SK-N-SH (cell line): ENCODE data around the gene UBE2D2. TPM values are rescaled to one million over a fixed set of nuclear protein-coding genes. Genes with fewer than 3 reads are reported as not detected.

Source experiments
- CTCF ChIA-PET: fragments of 300-600, 350-600 bp; formaldehyde crosslinking; extraction: SDS; loops from one replicate; lab custom pipeline; 2021; lab: Yijun Ruan, JAX
- POLR2A ChIA-PET: fragments of 350-600 bp; sonication (Branson Sonifier 250); formaldehyde crosslinking; extraction: SDS; loops from one replicate; lab custom pipeline; 2020; ENCODE audit warnings: antibody characterized with exemption, inconsistent platforms; lab: Yijun Ruan, JAX
- DNase-seq: peaks from one replicate; pipeline ENCODE4 v3.0.0; 2012
- H2AFZ ChIP-seq: fragments of 200-600 bp; sonication (generic); 2 replicates; pipeline ENCODE4 v1.8.1; 2016; ENCODE audit warnings: antibody characterized with exemption, mild to moderate bottlenecking, low read depth
- H3F3A ChIP-seq: fragments of 200-600 bp; sonication (generic); replicated peaks from 2 replicates; pipeline ENCODE3; 2016; ENCODE audit warnings: antibody characterized with exemption, mild to moderate bottlenecking; ENCODE audit not compliant: insufficient read depth
- H3K27ac ChIP-seq, 2 experiments: fragments of 200-500 bp in 1 of 2; fragments of 200-600 bp in 1 of 2; sonication (Bioruptor generic) in 1 of 2; sonication (generic), shearing (Covaris generic) in 1 of 2; 2 replicates each; pipeline versions ENCODE4 v1.5.1 to v1.6.1; 2014 to 2016; ENCODE audit warnings: low read depth in 2 of 2, inconsistent platforms in 1 of 2, low read length in 1 of 2, mild to moderate bottlenecking in 1 of 2, mixed read lengths in 1 of 2
- H3K27me3 ChIP-seq: fragments of 200-600 bp; sonication (generic), shearing (Covaris generic); 2 replicates; pipeline ENCODE4 v1.6.1; 2016; ENCODE audit warnings: mixed run types; ENCODE audit not compliant: insufficient read depth
- H3K36me3 ChIP-seq, 2 experiments: fragments of 200-500 bp in 1 of 2; fragments of 200-600 bp in 1 of 2; sonication (Bioruptor generic) in 1 of 2; sonication (generic) in 1 of 2; replicated peaks in 1 of 2; 2 replicates each; pipeline versions ENCODE3 to v1.5.1; 2014 to 2016; ENCODE audit warnings: low read length in 1 of 2, mild to moderate bottlenecking in 1 of 2; ENCODE audit not compliant: insufficient read depth in 2 of 2, control insufficient read depth in 1 of 2
- H3K4me1 ChIP-seq, 2 experiments: fragments of 200-500 bp in 1 of 2; fragments of 200-600 bp in 1 of 2; sonication (Bioruptor generic) in 1 of 2; sonication (generic), shearing (Covaris generic) in 1 of 2; 2 replicates each; pipeline versions ENCODE4 v1.5.1 to v1.6.1; 2014 to 2016; ENCODE audit warnings: low read depth in 1 of 2, low read length in 1 of 2, mixed run types in 1 of 2; ENCODE audit not compliant: insufficient read depth in 2 of 2, control insufficient read depth in 1 of 2
- H3K4me2 ChIP-seq: fragments of 200-600 bp; sonication (generic), shearing (Covaris generic); 2 replicates; pipeline ENCODE4 v1.6.1; 2017; ENCODE audit warnings: mixed run types
- H3K4me3 ChIP-seq, 2 experiments: fragments of 200-500 bp in 1 of 2; fragments of 200-600 bp in 1 of 2; sonication (Bioruptor generic) in 1 of 2; sonication (generic), shearing (Covaris generic) in 1 of 2; 2 replicates each; pipeline versions ENCODE4 v1.5.1 to v1.8.1; 2014 to 2016; ENCODE audit warnings: low read depth in 2 of 2, inconsistent platforms in 1 of 2, low read length in 1 of 2, mild to moderate bottlenecking in 1 of 2, mixed read lengths in 1 of 2, moderate library complexity in 1 of 2
- H3K79me2 ChIP-seq: fragments of 200-600 bp; sonication (generic); 2 replicates; pipeline ENCODE4 v1.8.1; 2017; ENCODE audit warnings: mild to moderate bottlenecking; ENCODE audit not compliant: insufficient read depth
- H3K9ac ChIP-seq: fragments of 200-600 bp; sonication (generic); 2 replicates; pipeline ENCODE4 v1.6.1; 2017; ENCODE audit warnings: mixed run types
- H3K9me2 ChIP-seq: fragments of 200-600 bp; sonication (generic); 2 replicates; pipeline ENCODE4 v1.6.1; 2017; ENCODE audit warnings: mixed run types
- H3K9me3 ChIP-seq: fragments of 200-600 bp; sonication (generic); 2 replicates; pipeline ENCODE4 v1.6.1; 2017; ENCODE audit warnings: mixed run types, mild to moderate bottlenecking, moderate library complexity
- H4K20me1 ChIP-seq: fragments of 200-600 bp; sonication (generic); 2 replicates; pipeline ENCODE4 v1.6.1; 2017; ENCODE audit warnings: mild to moderate bottlenecking, mixed run types; ENCODE audit not compliant: insufficient read depth
- CHD2 ChIP-seq: fragments of 150-350 bp; IDR thresholded peaks from 2 replicates; pipeline ENCODE4 v1.6.1; 2018; ENCODE audit warnings: low read length; ENCODE audit not compliant: partially characterized antibody
- CTCF ChIP-seq: fragments of 200-600 bp; sonication (generic); IDR thresholded peaks from 2 replicates; pipeline ENCODE4 v1.6.1; 2017; ENCODE audit warnings: antibody characterized with exemption, mild to moderate bottlenecking, moderate library complexity
- ELF1 ChIP-seq: IDR thresholded peaks from 2 replicates; pipeline ENCODE4 v1.4.0; 2012
- EP300 ChIP-seq, 2 experiments: IDR thresholded peaks; 2 replicates each; pipeline versions ENCODE4 v1.4.0 to v1.6.1; 2012; ENCODE audit warnings: borderline replicate concordance in 1 of 2, low read depth in 1 of 2, low read length in 1 of 2
- EZH2phosphoT487 ChIP-seq: fragments of 200-600 bp; sonication (generic); IDR thresholded peaks from 2 replicates; pipeline ENCODE4 v1.6.1; 2017; ENCODE audit warnings: low read depth, mixed run types, mild to moderate bottlenecking, antibody characterized with exemption, moderate library complexity, borderline replicate concordance
- FOXJ3 ChIP-seq: sonication (generic); formaldehyde crosslinking; IDR thresholded peaks from 2 replicates; pipeline ENCODE4 v1.5.1; 2020; ENCODE audit warnings: mild to moderate bottlenecking, missing genetic modification reagents
- FOXM1 ChIP-seq: IDR thresholded peaks from 2 replicates; pipeline ENCODE4 v1.4.0; 2012; ENCODE audit warnings: low read depth, mild to moderate bottlenecking
- MAX ChIP-seq: IDR thresholded peaks from 2 replicates; pipeline ENCODE4 v1.4.0; 2012; ENCODE audit warnings: low read depth
- MEF2A ChIP-seq: IDR thresholded peaks from 2 replicates; pipeline ENCODE4 v1.4.0; 2012; ENCODE audit warnings: low read depth, borderline replicate concordance
- NFIC ChIP-seq: IDR thresholded peaks from 2 replicates; pipeline ENCODE4 v1.4.0; 2012; ENCODE audit warnings: borderline replicate concordance
- RCOR1 ChIP-seq: fragments of 150-350 bp; IDR thresholded peaks from 2 replicates; pipeline ENCODE4 v1.6.1; 2017; ENCODE audit warnings: antibody characterized with exemption, low read length
- REST ChIP-seq: IDR thresholded peaks from 2 replicates; pipeline ENCODE4 v1.6.1; 2012; ENCODE audit warnings: mild to moderate bottlenecking, low read depth, low read length, moderate library complexity
- RFX5 ChIP-seq: IDR thresholded peaks from 2 replicates; pipeline ENCODE4 v1.6.1; 2012; ENCODE audit warnings: mild to moderate bottlenecking, improper control_type of control experiment, low read length
- RXRA ChIP-seq: IDR thresholded peaks from 2 replicates; pipeline ENCODE4 v1.4.0; 2012; ENCODE audit warnings: low read depth, mild to moderate bottlenecking, borderline replicate concordance
- SIN3A ChIP-seq: IDR thresholded peaks from 2 replicates; pipeline ENCODE4 v1.6.1; 2012; ENCODE audit warnings: low read depth, mild to moderate bottlenecking, low read length, moderate library complexity, borderline replicate concordance
- SMC3 ChIP-seq: IDR thresholded peaks from 2 replicates; pipeline ENCODE4 v1.6.1; 2012; ENCODE audit warnings: low read depth, low read length, improper control_type of control experiment
- TAF1 ChIP-seq: IDR thresholded peaks from 2 replicates; pipeline ENCODE4 v1.6.1; 2012; ENCODE audit warnings: low read depth, mild to moderate bottlenecking, low read length, moderate library complexity, borderline replicate concordance
- TCF12 ChIP-seq: IDR thresholded peaks from 2 replicates; pipeline ENCODE4 v1.4.0; 2012
- TEAD4 ChIP-seq: IDR thresholded peaks from 2 replicates; pipeline ENCODE4 v1.4.0; 2012; ENCODE audit warnings: mild to moderate bottlenecking, borderline replicate concordance; ENCODE audit not compliant: insufficient read depth
- USF1 ChIP-seq: IDR thresholded peaks from 2 replicates; pipeline ENCODE4 v1.4.0; 2012; ENCODE audit warnings: low read depth, borderline replicate concordance
- USF2 ChIP-seq: fragments of 150-350 bp; IDR thresholded peaks from 2 replicates; pipeline ENCODE4 v1.6.1; 2017; ENCODE audit warnings: antibody characterized with exemption, low read length, low read depth, borderline replicate concordance
- YY1 ChIP-seq: IDR thresholded peaks from 2 replicates; pipeline ENCODE4 v1.4.0; 2012; ENCODE audit warnings: low read depth, mild to moderate bottlenecking
- WGBS: methylation state at CpG from one replicate; pipeline ENCODE4 v1.1.6; 2017; ENCODE audit warnings: low lambda C conversion rate; 5-methylcytosine and 5-hydroxymethylcytosine counted together
- polyA plus RNA-seq, 3 experiments: library from polyadenylated mRNA; depleted of rRNA; stranded (reverse); fragments of >200 nt; gene quantifications; 2 replicates each; pipeline ENCODE4 v1.2.3, GENCODE V29; 2012

Gene UBE2D2
- polyA plus RNA-seq, 1 of the 3 experiments (the other 2 are of a cell fraction) = 24.5 TPM

- peak within 1 kb of the TSS; percentile 91 to 93 for H3K4me3 ChIP-seq
- no peaks in the 10 kb centered on the region for H3K36me3 ChIP-seq
- peaks cover 57% of the 10 kb centered on the region for H3K79me2 ChIP-seq
- H3K27ac ChIP-seq = peak within 1 kb of the TSS; percentile 78 to 96
- peaks cover 22% of the 10 kb centered on the region for H4K20me1 ChIP-seq
- H3K9ac ChIP-seq = peak within 1 kb of the TSS; percentile 85
- peak; percentile 96 for DNase-seq
- no peaks in the 10 kb centered on the region for H3K27me3 ChIP-seq
- peaks cover 34% of the 10 kb centered on the region for H3F3A ChIP-seq
- H3K4me2 ChIP-seq = peak within 1 kb of the TSS; percentile 98
- no peaks in the 10 kb centered on the region for H3K9me2 ChIP-seq
- H2AFZ ChIP-seq = peak within 1 kb of the TSS; percentile 81; the same call in 1 of the 2 replicates
- H3K4me1 ChIP-seq = peaks cover 17 to 50% of the 10 kb centered on the region in 2 experiments
- WGBS = 4% methylated on average over 21 of the region's 106 CpGs
- ChIA-PET POLR2A (interaction anchor here (0.6 to 6.9 kb wide), 22 partner anchors 9 to 128 kb away, joined by 3 to 130 read pairs (median 4); partner anchors contain the start of gene UBE2D2), CTCF (interaction anchor here (1.1 to 14.3 kb wide), 10 partner anchors 11 to 393 kb away, joined by 3 to 238 read pairs (median 7); no protein-coding TSS in a partner anchor)
- H3K9me3 ChIP-seq = no peaks in the 10 kb centered on the region
- no peak for TF ChIP-seq USF2
- no peak for TF ChIP-seq CTCF
- no peak for TF ChIP-seq NFIC
- no peak for TF ChIP-seq ELF1
- TF ChIP-seq SMC3 = 0 out of 2 replicates have a peak, but pooled peaks have one; percentile 4
- TF ChIP-seq FOXM1 = no peak
- no peak for TF ChIP-seq FOXJ3 (CRISPR knock-in tag)
- peak; percentile 14; the same call in 1 of the 2 replicates for TF ChIP-seq MAX
- TF ChIP-seq CHD2 = no peak
- no peak for TF ChIP-seq EZH2phosphoT487
- no peak for TF ChIP-seq REST
- no peak for TF ChIP-seq TEAD4
- no peak for TF ChIP-seq MEF2A
- no peak for TF ChIP-seq RCOR1
- TF ChIP-seq EP300 (IDR thresholded peaks at IDR 0.05; ENCODE audit: borderline replicate concordance in 1 of 2, low read depth in 1 of 2, low read length in 1 of 2) = no peak
- no peak for TF ChIP-seq RFX5
- TF ChIP-seq RXRA = no peak
- TF ChIP-seq YY1 = 0 out of 2 replicates have a peak, but pooled peaks have one; percentile 20
- TF ChIP-seq USF1 = no peak
- peak; percentile 14; the same call in 1 of the 2 replicates for TF ChIP-seq SIN3A
- no peak; the same call in 1 of the 2 replicates for TF ChIP-seq TCF12
- peak; percentile 87 for TF ChIP-seq TAF1
Observed at GRCh38 chr5:139648205-139649081, 87.3 kb downstream of the UBE2D2 start, which contains the start of gene CXXC5. Gene CXXC5, plus strand, starts transcription at chr5:139648349. Its CDS starts 32,175 bp downstream, at chr5:139680524.
